NB4 (cell line): ENCODE data around the gene TOGARAM2.

Experiments
- DNase-seq: peaks from one replicate; pipeline ENCODE4 v3.0.0; 2010; ENCODE audit warnings: low read depth
- H3K4me3 ChIP-seq: one replicate; pipeline ENCODE4 v1.5.1; 2011; ENCODE audit warnings: mild to moderate bottlenecking, low read depth, low read length, moderate library complexity
- MYC ChIP-seq: IDR thresholded peaks from 2 replicates; pipeline ENCODE4 v1.6.1; 2011; ENCODE audit warnings: low read depth, low read length
- POLR2A ChIP-seq: IDR thresholded peaks from 2 replicates; pipeline ENCODE4 v1.6.1; 2011; ENCODE audit warnings: mild to moderate bottlenecking; ENCODE audit not compliant: insufficient read length; ENCODE audit errors: extremely low read depth
- TF ChIP-seq, protein P1 (sequence below): IDR thresholded peaks from 2 replicates; pipeline ENCODE4 v1.6.1; 2011; ENCODE audit warnings: low read depth, low read length
- TF ChIP-seq, protein P2 (sequence below): IDR thresholded peaks from one replicate; pipeline ENCODE4 v1.5.1; 2012; ENCODE audit warnings: low read depth, low read length

Gene TOGARAM2

DNA sequence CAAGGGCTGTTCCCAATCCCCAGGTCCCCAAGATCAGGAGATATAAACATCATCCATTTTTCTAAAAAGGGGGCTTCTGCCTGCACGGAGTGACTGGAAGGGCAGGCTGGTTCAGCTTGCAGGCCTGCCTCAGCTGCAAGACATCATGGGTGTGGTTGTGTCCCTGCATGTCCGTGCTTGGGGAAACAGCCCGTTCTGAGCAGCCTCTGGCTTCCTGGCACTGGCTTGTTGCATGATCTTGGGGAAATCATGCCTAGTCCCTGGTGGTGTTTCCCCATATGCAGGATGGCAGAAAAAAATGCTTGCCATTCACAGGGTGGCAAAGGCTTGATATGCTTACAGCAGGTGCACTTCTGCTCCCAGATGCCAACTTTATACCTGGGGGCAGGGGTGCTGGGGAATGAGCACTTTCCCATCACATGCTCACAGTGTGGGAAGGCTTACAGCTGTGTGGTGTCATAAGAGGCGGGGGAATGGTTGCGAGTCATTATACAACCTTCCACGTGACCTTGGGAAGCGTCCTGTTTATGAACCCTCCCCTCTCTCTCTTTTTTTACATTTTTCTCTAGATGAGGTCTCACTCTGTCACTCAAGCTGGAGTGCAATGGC, 86.0 kb downstream of the TOGARAM2 start:
- no peak overlapping the region for H3K4me3 ChIP-seq
- DNase-seq, result peak; percentile 20
- no peak for TF ChIP-seq POLR2A
- TF ChIP-seq, protein P1, sequence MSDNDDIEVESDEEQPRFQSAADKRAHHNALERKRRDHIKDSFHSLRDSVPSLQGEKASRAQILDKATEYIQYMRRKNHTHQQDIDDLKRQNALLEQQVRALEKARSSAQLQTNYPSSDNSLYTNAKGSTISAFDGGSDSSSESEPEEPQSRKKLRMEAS, result no peak
- TF ChIP-seq, protein P2, sequence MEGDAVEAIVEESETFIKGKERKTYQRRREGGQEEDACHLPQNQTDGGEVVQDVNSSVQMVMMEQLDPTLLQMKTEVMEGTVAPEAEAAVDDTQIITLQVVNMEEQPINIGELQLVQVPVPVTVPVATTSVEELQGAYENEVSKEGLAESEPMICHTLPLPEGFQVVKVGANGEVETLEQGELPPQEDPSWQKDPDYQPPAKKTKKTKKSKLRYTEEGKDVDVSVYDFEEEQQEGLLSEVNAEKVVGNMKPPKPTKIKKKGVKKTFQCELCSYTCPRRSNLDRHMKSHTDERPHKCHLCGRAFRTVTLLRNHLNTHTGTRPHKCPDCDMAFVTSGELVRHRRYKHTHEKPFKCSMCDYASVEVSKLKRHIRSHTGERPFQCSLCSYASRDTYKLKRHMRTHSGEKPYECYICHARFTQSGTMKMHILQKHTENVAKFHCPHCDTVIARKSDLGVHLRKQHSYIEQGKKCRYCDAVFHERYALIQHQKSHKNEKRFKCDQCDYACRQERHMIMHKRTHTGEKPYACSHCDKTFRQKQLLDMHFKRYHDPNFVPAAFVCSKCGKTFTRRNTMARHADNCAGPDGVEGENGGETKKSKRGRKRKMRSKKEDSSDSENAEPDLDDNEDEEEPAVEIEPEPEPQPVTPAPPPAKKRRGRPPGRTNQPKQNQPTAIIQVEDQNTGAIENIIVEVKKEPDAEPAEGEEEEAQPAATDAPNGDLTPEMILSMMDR, result no peak
- TF ChIP-seq MYC, result no peak

DNA sequence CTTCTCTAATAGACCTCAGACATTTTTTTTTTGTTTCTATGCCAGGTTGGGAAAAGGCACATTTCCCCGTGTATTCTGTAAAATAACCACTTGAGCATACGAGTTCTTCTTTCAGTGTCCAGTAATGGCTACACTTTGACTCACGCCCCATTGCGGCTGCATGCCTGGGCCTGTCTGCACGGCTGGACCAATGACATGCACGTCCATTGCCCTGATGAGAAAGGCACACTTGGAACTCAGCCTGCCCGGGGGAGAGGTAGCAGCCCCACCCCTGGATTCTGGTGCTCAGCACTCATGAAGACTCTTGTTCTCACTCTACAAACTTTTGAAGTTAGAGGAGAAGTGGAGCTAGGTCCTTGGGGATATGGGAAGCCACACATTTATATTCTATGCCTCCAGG, 87.4 kb downstream of the TOGARAM2 start:
- DNase-seq, result no peak
- TF ChIP-seq, protein P1, result no peak
- TF ChIP-seq POLR2A, result no peak

DNA sequence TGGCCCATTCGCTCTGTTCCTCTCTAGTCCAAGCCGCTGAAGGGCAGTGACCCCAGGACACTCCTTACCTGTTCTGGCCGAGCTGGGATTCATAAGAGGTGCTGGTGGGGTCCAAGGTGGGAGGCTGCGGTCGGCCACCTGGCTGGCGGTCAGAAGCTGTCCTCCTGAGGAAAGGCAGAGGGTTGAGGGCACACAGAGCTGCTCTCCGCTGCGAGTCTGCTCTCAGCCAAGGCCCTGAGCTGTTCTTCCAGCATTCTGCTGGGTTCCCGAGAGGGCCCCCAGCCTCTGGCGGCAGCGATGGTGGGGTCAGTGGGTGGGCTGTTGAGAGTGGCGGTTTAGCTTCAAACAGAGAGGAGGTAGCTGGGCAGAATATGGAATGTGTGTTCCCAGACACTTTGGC, 89.4 kb downstream of the TOGARAM2 start:
- H3K4me3 ChIP-seq, result no peak overlapping the region
- TF ChIP-seq MYC (no peak), POLR2A (no peak)
- TF ChIP-seq, protein P2, result no peak
- TF ChIP-seq, protein P1, result no peak
- DNase-seq, result no peak

More for the DNA sequence above, 87.4 kb downstream of the TOGARAM2 start:
- H3K4me3 ChIP-seq, result no peak overlapping the region

DNA sequence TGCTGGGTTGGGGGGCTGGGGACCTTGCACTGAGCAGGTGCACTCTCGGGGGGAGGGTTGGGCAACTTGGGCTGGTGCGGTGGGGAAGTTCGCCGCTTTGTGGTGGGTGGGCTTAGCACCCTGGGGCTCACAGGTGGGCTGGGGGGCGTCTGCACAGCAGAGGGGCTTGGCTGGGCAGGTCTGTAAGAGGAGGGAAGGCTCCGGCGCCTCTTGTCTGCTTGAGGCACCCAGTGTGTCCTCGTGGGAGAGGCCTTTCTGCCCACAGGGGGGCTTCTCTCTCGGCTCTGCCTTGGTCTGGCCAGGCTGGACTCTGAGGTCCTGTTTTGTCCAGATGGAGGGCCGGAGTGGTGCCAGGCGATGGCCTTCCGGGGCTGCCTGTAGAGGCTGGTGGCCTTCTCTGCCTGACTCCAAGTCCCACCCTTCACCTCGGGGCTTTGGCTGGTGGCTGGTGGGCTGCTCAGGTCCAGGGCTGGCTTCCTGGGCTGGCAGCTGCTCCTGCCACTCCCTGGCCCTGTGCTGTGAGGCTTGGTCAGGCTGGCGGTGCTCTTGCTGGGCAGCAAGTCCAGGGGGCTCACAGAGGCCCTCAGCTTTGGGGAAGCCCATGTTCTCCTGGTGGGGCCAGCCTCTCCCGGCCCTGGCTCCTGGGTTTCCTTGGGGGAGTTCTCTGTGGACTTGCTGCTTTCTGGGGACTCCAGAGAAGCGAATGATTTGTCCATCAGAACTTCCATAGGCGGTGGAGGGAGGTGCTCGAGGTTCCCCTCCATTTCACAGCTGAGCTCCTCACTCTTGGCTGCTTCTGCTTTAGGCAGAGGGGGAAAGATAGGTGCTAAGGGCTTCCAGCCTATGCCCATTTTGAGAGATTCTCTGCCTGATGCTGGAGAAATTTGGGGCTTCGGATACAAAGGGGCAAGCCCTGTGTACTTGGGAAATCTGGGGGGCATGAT, 90.2 kb downstream of the TOGARAM2 start:
- no peak overlapping the region for H3K4me3 ChIP-seq
- no peak for TF ChIP-seq MYC
- TF ChIP-seq, protein P2, result no peak
- no peak for TF ChIP-seq POLR2A
- TF ChIP-seq, protein P1, result no peak
- DNase-seq, result no peak

DNA sequence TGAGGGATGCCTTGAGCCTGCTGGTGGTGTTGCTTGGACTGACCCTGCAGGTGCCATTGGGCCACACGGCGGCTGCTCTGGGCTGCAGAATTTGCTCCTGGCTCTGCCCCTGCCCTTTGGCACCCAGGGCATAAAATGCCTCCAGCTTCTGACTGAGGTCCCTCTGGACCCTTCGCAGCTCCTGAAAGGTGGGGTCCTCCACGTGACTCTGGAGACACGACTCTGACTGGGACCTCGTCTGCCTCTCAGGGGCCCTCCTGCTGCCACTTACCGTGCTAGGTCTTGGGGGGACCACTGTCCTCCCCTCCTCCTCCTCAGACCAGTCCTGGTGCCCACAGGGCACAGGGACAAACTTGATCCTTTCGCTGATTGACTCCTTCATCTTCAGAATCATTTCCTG, 91.2 kb downstream of the TOGARAM2 start:
- no peak for TF ChIP-seq POLR2A
- TF ChIP-seq, protein P2, result no peak
- TF ChIP-seq MYC, result no peak
- TF ChIP-seq, protein P1, result no peak
- no peak overlapping the region for H3K4me3 ChIP-seq
- DNase-seq, result no peak
